OCI-LY1 (cell line): ENCODE results near the gene MAPK8IP3.
A peak's percentile ranks its signal among the peaks of the same experiment; 100 is the strongest.

Experiments
- H2AFZ ChIP-seq: fragments of 200-600 bp; sonication (generic), shearing (Covaris generic); 2 replicates; pipeline ENCODE4 v1.6.0; 2014; ENCODE audit warnings: antibody characterized with exemption, mild to moderate bottlenecking, low read length
- H3F3A ChIP-seq: fragments of 200-600 bp; sonication (generic), shearing (Covaris generic); 2 replicates; pipeline ENCODE4 v1.6.0; 2014; ENCODE audit warnings: mild to moderate bottlenecking, antibody characterized with exemption, low read length, moderate library complexity; ENCODE audit not compliant: insufficient read depth
- H3K27ac ChIP-seq: fragments of 200-600 bp; sonication (generic); 2 replicates; pipeline ENCODE4 v1.5.1; 2014; ENCODE audit warnings: low read length, mixed run types, mild to moderate bottlenecking, low read depth; ENCODE audit not compliant: poor library complexity, severe bottlenecking
- H3K27me3 ChIP-seq: fragments of 200-600 bp; sonication (generic); 2 replicates; pipeline ENCODE4 v1.6.0; 2014; ENCODE audit warnings: antibody characterized with exemption, mild to moderate bottlenecking, low read length, moderate library complexity; ENCODE audit not compliant: insufficient read depth
- H3K36me3 ChIP-seq: fragments of 200-600 bp; sonication (generic); 2 replicates; pipeline ENCODE4 v1.6.1; 2014; ENCODE audit warnings: mild to moderate bottlenecking, antibody characterized with exemption, low read length, moderate library complexity, mixed read lengths; ENCODE audit not compliant: insufficient read depth
- H3K4me1 ChIP-seq: fragments of 200-600 bp; sonication (generic); 2 replicates; pipeline ENCODE4 v1.5.1; 2014; ENCODE audit warnings: mild to moderate bottlenecking, low read length, moderate library complexity; ENCODE audit not compliant: insufficient read depth, severe bottlenecking
- H3K4me2 ChIP-seq: fragments of 200-600 bp; sonication (generic), shearing (Covaris generic); 2 replicates; pipeline ENCODE4 v1.6.1; 2014; ENCODE audit warnings: low read length
- H3K4me3 ChIP-seq: fragments of 200-600 bp; sonication (generic); 2 replicates; pipeline ENCODE4 v1.5.1; 2014; ENCODE audit warnings: low read length, low read depth, mild to moderate bottlenecking, mixed read lengths; ENCODE audit not compliant: poor library complexity, severe bottlenecking
- H3K79me2 ChIP-seq: fragments of 200-600 bp; shearing (Covaris generic); 2 replicates; pipeline ENCODE4 v1.6.1; 2016; ENCODE audit warnings: mixed run types, low read length, mixed read lengths; ENCODE audit not compliant: insufficient read depth
- H3K9ac ChIP-seq: fragments of 200-600 bp; sonication (generic), shearing (Covaris generic); 2 replicates; pipeline ENCODE4 v1.6.1; 2014; ENCODE audit warnings: mild to moderate bottlenecking, low read length, mixed read lengths
- H3K9me2 ChIP-seq: fragments of 200-600 bp; sonication (generic), shearing (Covaris generic); 2 replicates; pipeline ENCODE4 v1.6.1; 2014; ENCODE audit warnings: low read depth, mild to moderate bottlenecking, low read length, mixed read lengths
- H3K9me3 ChIP-seq: fragments of 200-600 bp; shearing (Covaris generic); 2 replicates; pipeline ENCODE4 v1.6.1; 2014; ENCODE audit warnings: low read length, mixed read lengths
- H4K20me1 ChIP-seq: fragments of 200-600 bp; sonication (generic), shearing (Covaris generic); 2 replicates; pipeline ENCODE4 v1.6.0; 2016; ENCODE audit warnings: mild to moderate bottlenecking, low read length; ENCODE audit not compliant: insufficient read depth
- CTCF ChIP-seq: fragments of 200-600 bp; sonication (generic), shearing (Covaris generic); IDR thresholded peaks from 2 replicates; pipeline ENCODE4 v1.5.1; 2017; ENCODE audit warnings: mild to moderate bottlenecking, antibody characterized with exemption, low read length, moderate library complexity, mixed read lengths
- EZH2 ChIP-seq: fragments of 200-600 bp; sonication (generic), shearing (Covaris generic); IDR thresholded peaks from 2 replicates; pipeline ENCODE4 v1.8.0; 2017; ENCODE audit warnings: borderline replicate concordance, mixed run types, mild to moderate bottlenecking, antibody characterized with exemption, low read length, moderate library complexity, mixed read lengths

MAPK8IP3 gene

GRCh38 chr16:1779741-1780676, 74.0 kb downstream of the MAPK8IP3 start:
- no peaks in the 10 kb centered on the region for H4K20me1 ChIP-seq

DNA sequence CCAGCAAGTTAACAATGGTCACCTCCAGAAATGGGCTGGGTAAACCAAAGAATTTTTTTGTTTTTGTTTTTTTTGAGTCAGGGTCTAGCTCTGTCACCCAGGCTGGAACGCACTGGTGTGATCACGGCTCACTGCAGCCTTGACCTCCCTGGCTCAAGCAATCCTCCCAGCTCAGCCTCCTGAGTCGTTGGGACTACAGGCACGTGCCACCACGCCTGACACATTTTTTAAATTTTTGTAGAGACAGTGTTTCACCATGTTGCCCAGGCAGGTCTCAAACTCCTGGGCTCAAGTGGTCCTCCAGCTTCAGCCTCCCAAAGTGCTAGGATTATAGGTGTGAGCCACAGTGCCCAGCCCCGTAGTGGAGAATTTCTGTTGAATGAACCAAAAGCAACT, 74.7 kb downstream of the MAPK8IP3 start:
- Histone ChIP-seq H3K27ac (no peak overlapping the region), H3F3A (0 out of 2 replicates have a peak, but pooled peaks cover 3% of the 10 kb centered on the region), H3K9me3 (no peaks in the 10 kb centered on the region), H2AFZ (no peak overlapping the region), H3K4me1 (peaks cover 20% of the 10 kb centered on the region), H3K9ac (peak overlapping the region; percentile 73; the same call in 1 of the 2 replicates), H3K4me2 (peak overlapping the region; percentile 82; the same call in 1 of the 2 replicates), H3K79me2 (peaks cover 6% of the 10 kb centered on the region), H3K4me3 (peak overlapping the region; percentile 97), H3K9me2 (no peaks in the 10 kb centered on the region), H3K27me3 (no peaks in the 10 kb centered on the region), H3K36me3 (peaks cover 52% of the 10 kb centered on the region), H4K20me1 (no peaks in the 10 kb centered on the region)
- TF ChIP-seq EZH2 (no peak), CTCF (no peak)

More at GRCh38 chr16:1779741-1780676, 74.0 kb downstream of the MAPK8IP3 start:
- H3K36me3 ChIP-seq = peaks cover 47% of the 10 kb centered on the region
- H3K27me3 ChIP-seq = no peaks in the 10 kb centered on the region
- no peak overlapping the region for H3K4me3 ChIP-seq
- H3K27ac ChIP-seq = no peak overlapping the region
- H3K79me2 ChIP-seq = peaks cover 6% of the 10 kb centered on the region
- H3K9me3 ChIP-seq = no peaks in the 10 kb centered on the region
- no peak overlapping the region; the same call in 1 of the 2 replicates for H3K9ac ChIP-seq
- H3K4me2 ChIP-seq = no peak overlapping the region
- peaks cover 20% of the 10 kb centered on the region for H3K4me1 ChIP-seq
- TF ChIP-seq EZH2 (no peak), CTCF (no peak)
- no peaks in the 10 kb centered on the region for H3K9me2 ChIP-seq
- 0 out of 2 replicates have a peak, but pooled peaks cover 3% of the 10 kb centered on the region for H3F3A ChIP-seq
- no peak overlapping the region for H2AFZ ChIP-seq

GRCh38 chr16:1781254-1781653, 75.3 kb downstream of the MAPK8IP3 start:
- H3K36me3 ChIP-seq = peaks cover 58% of the 10 kb centered on the region
- H3K4me1 ChIP-seq = peaks cover 20% of the 10 kb centered on the region
- H3K9me3 ChIP-seq = no peaks in the 10 kb centered on the region
- no peaks in the 10 kb centered on the region for H3K27me3 ChIP-seq
- peak overlapping the region; percentile 73 for H3K9ac ChIP-seq
- no peaks in the 10 kb centered on the region for H3K9me2 ChIP-seq
- no peaks in the 10 kb centered on the region for H4K20me1 ChIP-seq
- H3K27ac ChIP-seq = peak overlapping the region; percentile 30
- peak overlapping the region; percentile 97 for H3K4me3 ChIP-seq
- peak overlapping the region; percentile 82 for H3K4me2 ChIP-seq
- no peak overlapping the region for H2AFZ ChIP-seq
- peaks cover 6% of the 10 kb centered on the region for H3K79me2 ChIP-seq
- H3F3A ChIP-seq = 0 out of 2 replicates have a peak, but pooled peaks cover 3% of the 10 kb centered on the region
- no peak for TF ChIP-seq CTCF
- TF ChIP-seq EZH2 = no peak
